PC-3 (cell line): ENCODE data around the gene UPF2. TPM values are rescaled to one million over a fixed set of nuclear protein-coding genes. Genes with fewer than 3 reads are reported as not detected.

Experiments used
- ATAC-seq: fragments of 200-7000 bp; cut with Tn5 transposase; 2 replicates; pipeline ENCODE4 v1.9.1; 2020; ENCODE audit warnings: mild to moderate bottlenecking, moderate library complexity
- BruUV-seq: library from RNA; stranded (reverse); fragments of 400-500 nt; replicated peaks from 2 replicates; lab custom pipeline; 2021; lab: Mats Ljungman, UMichigan
- CTCF ChIA-PET: fragments of 300-600 bp; sonication (Branson Sonifier 250); formaldehyde crosslinking; loops from one replicate; lab custom pipeline; 2022; ENCODE audit warnings: antibody characterized with exemption; lab: Charles Lee
- POLR2A ChIA-PET: fragments of 300-600 bp; sonication (Branson Sonifier 250); formaldehyde crosslinking; loops from one replicate; lab custom pipeline; 2022; ENCODE audit warnings: antibody characterized with exemption; ENCODE audit not compliant: unreplicated experiment; lab: Charles Lee
- DNase-seq: peaks from one replicate; pipeline ENCODE4 v3.0.0-alpha.2; 2015
- H2AFZ ChIP-seq: fragments of 300-600 bp; sonication (generic); 2 replicates; pipeline ENCODE4 v1.6.0; 2016; ENCODE audit warnings: antibody characterized with exemption, low read length
- H3F3A ChIP-seq: fragments of 300-600 bp; sonication (generic); one replicate; pipeline ENCODE4 v1.6.0; 2017; ENCODE audit warnings: antibody characterized with exemption, low read length, control low read depth, mild to moderate bottlenecking; ENCODE audit not compliant: unreplicated experiment
- H3K27ac ChIP-seq: fragments of 300-600 bp; sonication (generic); 2 replicates; pipeline ENCODE4 v1.5.1; 2016; ENCODE audit warnings: mild to moderate bottlenecking, low read length
- H3K27me3 ChIP-seq: fragments of 300-600 bp; sonication (generic); 2 replicates; pipeline ENCODE4 v1.6.1; 2016; ENCODE audit warnings: low read length, mixed read lengths
- H3K36me3 ChIP-seq: fragments of 300-600 bp; sonication (generic); 2 replicates; pipeline ENCODE4 v1.6.1; 2016; ENCODE audit warnings: low read depth, mixed run types, low read length, mixed read lengths
- H3K4me1 ChIP-seq: fragments of 300-600 bp; sonication (generic); 2 replicates; pipeline ENCODE4 v1.5.1; 2016; ENCODE audit warnings: low read length; ENCODE audit not compliant: insufficient read depth
- H3K4me2 ChIP-seq: fragments of 300-600 bp; sonication (generic); 2 replicates; pipeline ENCODE4 v1.6.0; 2016; ENCODE audit warnings: low read length
- H3K4me3 ChIP-seq: fragments of 300-600 bp; sonication (generic); 2 replicates; pipeline ENCODE4 v1.5.1; 2016; ENCODE audit warnings: mild to moderate bottlenecking, low read length, mixed read lengths
- H3K79me2 ChIP-seq: fragments of 300-600 bp; sonication (generic); 2 replicates; pipeline ENCODE4 v1.6.1; 2017; ENCODE audit warnings: low read length, mixed read lengths
- H3K9ac ChIP-seq: fragments of 300-600 bp; sonication (generic); 2 replicates; pipeline ENCODE4 v1.6.0; 2016; ENCODE audit warnings: mild to moderate bottlenecking, low read length
- H3K9me2 ChIP-seq: fragments of 300-600 bp; sonication (generic); replicated peaks from 2 replicates; pipeline ENCODE4 v1.6.1; 2016; ENCODE audit warnings: mixed run types, low read length, mixed read lengths
- H3K9me3 ChIP-seq: fragments of 300-600 bp; sonication (generic); 2 replicates; pipeline ENCODE4 v1.6.1; 2016; ENCODE audit warnings: low read length, mixed read lengths
- H4K20me1 ChIP-seq: fragments of 300-600 bp; sonication (generic); 2 replicates; pipeline ENCODE4 v1.6.1; 2016; ENCODE audit warnings: low read length, mixed read lengths
- EZH2 ChIP-seq: fragments of 300-600 bp; sonication (generic); IDR thresholded peaks from one replicate; pipeline ENCODE4 v1.6.1; 2017; ENCODE audit warnings: antibody characterized with exemption, mild to moderate bottlenecking, low read length; ENCODE audit not compliant: unreplicated experiment
- EZH2phosphoT487 ChIP-seq: fragments of 300-600 bp; sonication (generic); IDR thresholded peaks from 2 replicates; pipeline ENCODE4 v1.6.1; 2018; ENCODE audit warnings: mild to moderate bottlenecking, antibody characterized with exemption, low read length, borderline replicate concordance
- intact Hi-C: fragments of 100-400 bp; cut with micrococcal nuclease; formaldehyde crosslinking; loops from 2 replicates; pipeline ENCODE4 v1.9.0; 2023
- total RNA-seq: library from RNA; depleted of rRNA; stranded (reverse); fragments of >200 nt; gene quantifications from 2 replicates; pipeline ENCODE4 v1.2.3, GENCODE V29; 2014
- TF ChIP-seq, protein P1 (sequence below): fragments of 300-600 bp; sonication (generic); conservative IDR thresholded peaks from 2 replicates; pipeline ENCODE4 v1.5.1; 2017; ENCODE audit warnings: antibody characterized with exemption, low read depth, mild to moderate bottlenecking, low read length

UPF2 gene
- total RNA-seq, 1 experiment from 2014 or later, result 12.0 TPM

- TF ChIP-seq, protein P1, sequence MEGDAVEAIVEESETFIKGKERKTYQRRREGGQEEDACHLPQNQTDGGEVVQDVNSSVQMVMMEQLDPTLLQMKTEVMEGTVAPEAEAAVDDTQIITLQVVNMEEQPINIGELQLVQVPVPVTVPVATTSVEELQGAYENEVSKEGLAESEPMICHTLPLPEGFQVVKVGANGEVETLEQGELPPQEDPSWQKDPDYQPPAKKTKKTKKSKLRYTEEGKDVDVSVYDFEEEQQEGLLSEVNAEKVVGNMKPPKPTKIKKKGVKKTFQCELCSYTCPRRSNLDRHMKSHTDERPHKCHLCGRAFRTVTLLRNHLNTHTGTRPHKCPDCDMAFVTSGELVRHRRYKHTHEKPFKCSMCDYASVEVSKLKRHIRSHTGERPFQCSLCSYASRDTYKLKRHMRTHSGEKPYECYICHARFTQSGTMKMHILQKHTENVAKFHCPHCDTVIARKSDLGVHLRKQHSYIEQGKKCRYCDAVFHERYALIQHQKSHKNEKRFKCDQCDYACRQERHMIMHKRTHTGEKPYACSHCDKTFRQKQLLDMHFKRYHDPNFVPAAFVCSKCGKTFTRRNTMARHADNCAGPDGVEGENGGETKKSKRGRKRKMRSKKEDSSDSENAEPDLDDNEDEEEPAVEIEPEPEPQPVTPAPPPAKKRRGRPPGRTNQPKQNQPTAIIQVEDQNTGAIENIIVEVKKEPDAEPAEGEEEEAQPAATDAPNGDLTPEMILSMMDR, result no peak
- TF ChIP-seq EZH2 (no peak), EZH2phosphoT487 (no peak)
- no TSS peak for BruUV-seq
- Histone ChIP-seq H3K79me2 (no peaks in the 10 kb centered on the region), H3K4me3 (no peak overlapping the region), H4K20me1 (no peaks in the 10 kb centered on the region), H3K36me3 (no peaks in the 10 kb centered on the region), H3K9me3 (no peaks in the 10 kb centered on the region), H3K27ac (no peak overlapping the region), H3K4me2 (no peak overlapping the region), H3F3A (no peaks in the 10 kb centered on the region), H3K9me2 (no peaks in the 10 kb centered on the region), H2AFZ (no peak overlapping the region), H3K4me1 (peaks cover 7% of the 10 kb centered on the region; the same call in 1 of the 2 replicates), H3K9ac (no peak overlapping the region), H3K27me3 (no peaks in the 10 kb centered on the region)
- DNase-seq, result no peak
- POLR2A ChIA-PET, result no interaction called here
- CTCF ChIA-PET, result no interaction called here
- ATAC-seq, result no peak
- intact Hi-C loops, result no loop called here
Observed at GRCh38 chr10:12063483-12063818, 20.8 kb upstream of the UPF2 start.

DNA sequence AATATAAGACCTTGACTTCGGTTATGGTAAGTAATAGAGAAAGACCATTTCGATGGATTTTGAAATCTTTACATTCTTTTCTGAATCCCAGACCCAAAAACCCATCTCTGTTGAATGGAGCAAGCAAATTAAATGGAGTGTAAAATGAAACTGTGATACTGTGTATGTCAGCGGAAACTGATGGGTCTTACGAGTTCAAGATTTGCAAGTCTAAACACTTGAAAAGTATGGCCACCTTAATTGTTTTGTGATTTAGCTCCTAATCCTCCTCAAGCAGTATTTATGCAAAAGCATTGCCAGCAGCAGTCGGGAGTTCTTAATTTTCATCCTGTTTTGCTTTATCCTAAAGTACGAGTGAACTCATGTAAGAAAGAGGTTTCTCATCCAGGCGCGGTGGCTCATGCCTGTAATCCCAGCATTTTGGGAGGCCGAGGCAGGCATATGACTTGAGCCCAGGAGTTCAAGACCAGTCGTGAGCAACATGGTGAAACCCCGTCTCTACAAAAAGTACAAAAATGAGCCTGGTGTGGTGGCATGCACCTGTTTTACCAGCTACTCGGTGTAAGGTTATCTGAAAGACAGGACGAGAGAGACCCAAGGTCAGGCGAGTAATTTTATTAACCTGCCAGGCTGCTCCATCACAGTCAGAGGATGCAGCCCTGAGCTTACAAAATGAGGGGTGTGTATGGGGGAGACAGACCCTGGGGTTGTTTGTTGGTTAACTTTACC, 20.3 kb upstream of the UPF2 start:
- no peak overlapping the region for H2AFZ ChIP-seq
- ATAC-seq, result no peak
- intact Hi-C loops, result no loop called here
- H3K4me2 ChIP-seq, result no peak overlapping the region
- no peaks in the 10 kb centered on the region for H3F3A ChIP-seq
- H3K9ac ChIP-seq, result no peak overlapping the region
- H3K27me3 ChIP-seq, result no peaks in the 10 kb centered on the region
- H3K27ac ChIP-seq, result no peak overlapping the region
- no peaks in the 10 kb centered on the region for H3K36me3 ChIP-seq
- no peak for DNase-seq
- H4K20me1 ChIP-seq, result no peaks in the 10 kb centered on the region
- H3K9me3 ChIP-seq, result no peaks in the 10 kb centered on the region
- BruUV-seq, result no TSS peak
- no peaks in the 10 kb centered on the region for H3K9me2 ChIP-seq
- ChIA-PET CTCF (no interaction called here), POLR2A (no interaction called here)
- H3K79me2 ChIP-seq, result no peaks in the 10 kb centered on the region
- peaks cover 4% of the 10 kb centered on the region; the same call in 1 of the 2 replicates for H3K4me1 ChIP-seq
- H3K4me3 ChIP-seq, result no peak overlapping the region
- TF ChIP-seq EZH2 (no peak), EZH2phosphoT487 (no peak)
- TF ChIP-seq, protein P1, result no peak

DNA sequence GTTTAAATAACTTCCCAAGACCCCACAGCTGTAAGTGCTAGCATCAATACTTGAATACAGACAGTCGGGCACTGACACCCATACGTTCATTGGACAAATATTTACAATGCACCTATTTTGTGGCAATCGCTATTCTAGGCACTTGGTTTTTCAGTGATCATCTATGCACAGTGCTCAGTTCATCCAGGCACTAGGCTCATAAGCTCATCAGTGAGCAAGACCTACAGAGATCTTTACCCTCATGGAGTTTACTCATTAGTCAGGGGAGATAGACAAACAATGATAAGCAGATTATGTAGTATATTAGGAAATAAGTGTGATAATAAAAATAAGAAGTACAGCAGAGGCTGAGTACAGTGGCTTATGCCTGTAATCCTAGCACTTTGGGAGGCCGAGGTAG, 18.5 kb upstream of the UPF2 start:
- no peaks in the 10 kb centered on the region for H3F3A ChIP-seq
- ChIA-PET CTCF (interaction anchor here (0.6 kb wide), 1 partner anchor 41 kb away, joined by 9 read pairs; no protein-coding TSS in a partner anchor), POLR2A (no interaction called here)
- no peaks in the 10 kb centered on the region for H3K79me2 ChIP-seq
- no TSS peak for BruUV-seq
- DNase-seq, result no peak
- H4K20me1 ChIP-seq, result no peaks in the 10 kb centered on the region
- no peak for ATAC-seq
- H3K9me3 ChIP-seq, result no peaks in the 10 kb centered on the region
- no peaks in the 10 kb centered on the region for H3K36me3 ChIP-seq
- H3K4me2 ChIP-seq, result no peak overlapping the region
- H3K27me3 ChIP-seq, result no peaks in the 10 kb centered on the region
- no peak overlapping the region for H3K4me3 ChIP-seq
- no peaks in the 10 kb centered on the region for H3K9me2 ChIP-seq
- H3K9ac ChIP-seq, result no peak overlapping the region
- no peaks in the 10 kb centered on the region for H3K4me1 ChIP-seq
- intact Hi-C loops, result no loop called here
- TF ChIP-seq, protein P1, result no peak
- no peak for TF ChIP-seq EZH2phosphoT487
- TF ChIP-seq EZH2, result no peak
- no peak overlapping the region for H3K27ac ChIP-seq
- H2AFZ ChIP-seq, result no peak overlapping the region
